Measurements from ENCODE around the gene CEP57. TPM values are rescaled to one million over a fixed set of nuclear protein-coding genes. Genes with fewer than 3 reads are reported as not detected.

Gene CEP57
- total and polyA plus RNA-seq, 2 of the 4 experiments (the other 2 are of a cell fraction), result 14.5 to 30.5 TPM

GRCh38 chr11:95827696-95828095 is 37.4 kb downstream of the CEP57 start:
- no peaks in the 10 kb centered on the region; the same call in 1 of the 2 replicates for H4K20me1 ChIP-seq (ENCODE audit: insufficient read depth, low read length)
- no peak overlapping the region for H4K91ac ChIP-seq (ENCODE audit: insufficient read depth, low read depth, low read length)
- no peak overlapping the region for H2BK20ac ChIP-seq (ENCODE audit: low read depth, low read length)
- no TSS peak for BruUV-seq (replicated peaks)
- intact Hi-C loops (cut with micrococcal nuclease), result no loop called here
- no peaks in the 10 kb centered on the region for H3K27me3 ChIP-seq (ENCODE audit: control insufficient read depth, insufficient read depth, low read length)
- H3K14ac ChIP-seq (replicated peaks; ENCODE audit: low read depth, low read length), result no peak overlapping the region
- POLR2A ChIA-PET (ENCODE audit: unreplicated experiment), result no interaction called here
- H2AFZ ChIP-seq (replicated peaks; ENCODE audit: low read length, poor library complexity), result no peak overlapping the region
- peaks cover 3% of the 10 kb centered on the region for H3K9me1 ChIP-seq (ENCODE audit: insufficient read depth, low read length)
- WGBS, 2 experiments (ENCODE audit: extremely low coverage in 2 of 2, insufficient read length in 1 of 2), result no CpG with 5 or more reads among the region's 4 CpGs
- CTCF ChIA-PET, result no interaction called here
- no peak overlapping the region for H2AK9ac ChIP-seq (replicated peaks; ENCODE audit: low read depth, low read length, poor library complexity)
- no peak for ATAC-seq (ENCODE audit: low read depth)
- H3K36me3 ChIP-seq (ENCODE audit: control insufficient read depth, insufficient read depth, low read length), result peaks cover 5% of the 10 kb centered on the region
- H2BK5ac ChIP-seq (ENCODE audit: low read depth, low read length, poor library complexity, severe bottlenecking), result no peak overlapping the region
- in situ Hi-C loops (cut with MboI; ENCODE audit: low sequenced_read_pairs), result no loop called here
- peaks cover 0 to 3% of the 10 kb centered on the region in 2 experiments; a peak in 3 of 4 replicates for H3K79me1 ChIP-seq (ENCODE audit: low read depth in 1 of 2, low read length in 2 of 2)
- peak overlapping the region; percentile 23; the same call in 1 of the 2 replicates for H4K5ac ChIP-seq (ENCODE audit: low read depth, low read length)
- DNase-seq, result peak; percentile 28
- H3K4me1 ChIP-seq (ENCODE audit: control insufficient read depth, insufficient read depth, low read length), result peaks cover 8% of the 10 kb centered on the region; the same call in 1 of the 2 replicates
- no peaks in the 10 kb centered on the region for H3K9me3 ChIP-seq (ENCODE audit: control insufficient read depth, insufficient read depth, low read length)
- no peak overlapping the region for H2AK5ac ChIP-seq (ENCODE audit: low read depth, low read length)
- H3K9ac ChIP-seq (ENCODE audit: low read depth, low read length), result no peak overlapping the region
- no peak overlapping the region for H3K4ac ChIP-seq (ENCODE audit: low read depth, low read length)
- peak overlapping the region; percentile 12; the same call in 1 of the 2 replicates for H3K18ac ChIP-seq (ENCODE audit: low read depth, low read length)
- H3K56ac ChIP-seq (ENCODE audit: extremely low read depth, insufficient read depth, low read length), result no peak overlapping the region
- no peak overlapping the region for H2BK15ac ChIP-seq (ENCODE audit: low read depth, low read length)
- H3K27ac ChIP-seq (ENCODE audit: insufficient read depth, low read length), result no peak overlapping the region
- 0 out of 4 replicates have a peak overlapping the region, but pooled peaks of 1 of the 2 experiments have one; percentile 6 for H4K8ac ChIP-seq (ENCODE audit: low read depth in 2 of 2, low read length in 2 of 2)
- no peak overlapping the region for H3K4me3 ChIP-seq (ENCODE audit: insufficient read depth, low read depth, low read length)
- H3K4me2 ChIP-seq (ENCODE audit: low read depth, low read length), result no peak overlapping the region
- TF ChIP-seq CEBPB (IDR thresholded peaks at IDR 0.05; ENCODE audit: low read depth, low read length) (peak; percentile 76), SMC3 (IDR thresholded peaks at IDR 0.05; ENCODE audit: low read depth, low read length) (no peak), MXI1 (IDR thresholded peaks at IDR 0.05; ENCODE audit: borderline replicate concordance, low read depth, low read length) (no peak)
- dilution Hi-C loops (cut with HindIII; ENCODE audit: low sequenced_read_pairs, unreplicated experiment), result no loop called here
- no peak overlapping the region for H3K23ac ChIP-seq (ENCODE audit: low read depth, low read length)
- H2BK120ac ChIP-seq (ENCODE audit: low read depth, low read length), result no peak overlapping the region

Data from IMR-90 (cell line).